AML-193 (cell line): Measurements from ENCODE around the gene KIAA1217.
"Not testable (repeated sequence)": the region's sequence is repeated elsewhere in the genome, so short reads cannot be mapped to it uniquely, and the experiment has no call there.

Experiments used
- DNase-seq, 2 experiments: peaks; one replicate each; lab custom pipeline; 2025; lab: John Stamatoyannopoulos, UW

The KIAA1217 gene

DNA sequence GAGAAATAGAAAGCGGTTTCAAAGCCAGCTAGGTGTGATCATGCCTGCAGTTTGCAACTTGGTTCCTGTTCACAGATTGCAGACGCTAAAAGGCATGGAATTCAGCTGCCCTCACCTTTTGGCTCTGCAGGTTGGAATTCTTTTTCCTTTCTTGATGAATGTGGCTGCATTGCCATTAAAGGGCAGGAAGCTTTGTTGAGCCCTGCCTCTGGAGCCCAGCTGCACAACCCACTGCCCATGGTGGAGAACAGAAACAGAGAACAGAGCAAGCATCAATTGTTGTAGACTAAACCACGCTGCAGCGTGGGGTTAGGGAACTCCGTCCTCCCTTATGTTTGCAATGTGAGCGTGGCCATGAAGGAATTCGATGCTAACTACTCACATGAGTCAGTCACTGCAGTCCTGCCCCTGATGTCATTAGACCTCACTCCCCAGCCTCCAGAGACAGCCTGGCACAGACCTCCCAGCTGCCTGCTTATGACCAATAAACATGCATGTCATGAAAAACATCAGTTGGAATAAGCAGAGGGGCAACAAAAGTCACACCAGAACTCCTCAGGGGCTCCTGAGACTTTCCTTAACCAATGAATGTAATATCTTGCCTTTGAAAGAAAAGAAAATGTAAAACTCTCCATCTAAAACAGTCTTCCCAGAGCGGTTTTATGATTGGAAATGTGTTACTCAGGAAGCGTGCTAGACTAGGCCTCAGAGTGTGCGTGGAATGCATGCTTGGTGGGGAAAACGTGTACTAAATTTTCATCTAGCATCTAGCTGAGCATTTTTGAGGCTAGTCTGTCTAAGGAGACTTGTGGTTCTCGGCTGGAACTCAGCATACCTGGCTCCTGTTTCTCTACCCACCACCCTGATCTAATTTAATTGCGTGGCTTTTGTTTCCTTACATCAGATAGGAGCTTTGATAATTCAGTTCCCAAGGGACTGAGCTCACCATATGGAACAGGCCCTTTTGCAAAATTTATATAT, 232.2 kb downstream of the KIAA1217 start:
- DNase-seq, result no peak

DNA sequence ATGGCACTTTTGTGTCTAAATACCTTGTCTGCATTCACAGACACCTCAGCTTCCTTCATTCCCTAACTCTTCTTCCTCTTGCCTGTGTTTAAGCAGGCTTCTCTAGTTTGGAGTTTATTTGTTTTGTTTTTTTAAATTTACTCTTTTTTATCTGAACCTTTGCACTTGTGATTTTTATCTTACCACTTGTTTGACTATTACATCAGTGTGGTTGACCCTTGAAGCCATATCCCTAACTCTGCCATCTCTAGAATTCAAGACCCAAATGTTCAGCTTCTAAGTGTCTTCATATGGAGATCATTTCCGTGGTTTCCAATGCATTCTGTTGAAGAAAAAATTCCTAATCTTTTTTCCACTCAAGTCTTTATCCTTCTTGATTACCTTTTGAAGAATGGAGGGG, 233.3 kb downstream of the KIAA1217 start:
- no peak for DNase-seq

DNA sequence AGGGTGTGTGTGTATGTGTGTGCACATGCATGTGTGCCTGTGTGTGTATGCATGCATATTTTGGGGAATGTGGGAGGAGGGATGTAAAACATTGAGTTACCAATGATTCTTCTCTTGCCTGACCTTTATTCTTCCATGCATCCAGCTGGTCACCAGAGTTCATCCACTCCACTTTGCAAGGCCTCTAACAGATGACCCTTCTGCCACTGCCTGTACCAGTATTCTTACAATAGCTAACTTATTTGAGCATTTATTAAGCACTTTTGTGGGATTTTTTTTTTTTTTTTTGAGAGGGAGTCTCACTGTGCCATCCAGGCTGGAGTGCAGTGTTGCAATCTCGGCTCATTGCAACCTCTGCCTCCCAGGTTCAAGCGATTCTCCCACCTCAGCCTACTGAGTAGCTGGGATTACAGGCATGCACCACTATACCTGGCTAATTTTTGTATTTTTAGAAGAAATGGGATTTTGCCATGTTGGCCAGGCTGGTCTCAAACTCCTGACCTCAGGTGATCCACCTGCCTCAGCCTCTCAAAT, 233.8 kb downstream of the KIAA1217 start:
- DNase-seq, result not testable (repeated sequence)

DNA sequence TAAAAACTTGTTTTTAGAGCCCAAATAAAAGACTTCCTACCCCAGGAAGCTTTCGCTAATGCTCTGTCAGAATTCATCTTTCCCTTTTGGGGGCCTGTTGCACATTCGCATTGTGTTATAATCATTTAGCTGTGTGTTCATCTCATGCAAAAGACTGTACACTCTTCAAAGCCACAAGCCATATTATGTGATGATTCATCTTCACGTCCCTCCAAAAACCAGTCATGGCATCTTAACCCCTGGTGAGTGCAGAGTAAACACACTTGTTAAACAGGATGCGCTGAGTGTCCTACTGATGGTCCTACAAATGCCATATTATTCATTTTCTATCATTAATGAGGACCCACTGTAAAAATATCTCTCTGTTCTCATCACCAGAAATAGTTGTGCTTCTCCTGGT, 235.4 kb downstream of the KIAA1217 start:
- no peak for DNase-seq

DNA sequence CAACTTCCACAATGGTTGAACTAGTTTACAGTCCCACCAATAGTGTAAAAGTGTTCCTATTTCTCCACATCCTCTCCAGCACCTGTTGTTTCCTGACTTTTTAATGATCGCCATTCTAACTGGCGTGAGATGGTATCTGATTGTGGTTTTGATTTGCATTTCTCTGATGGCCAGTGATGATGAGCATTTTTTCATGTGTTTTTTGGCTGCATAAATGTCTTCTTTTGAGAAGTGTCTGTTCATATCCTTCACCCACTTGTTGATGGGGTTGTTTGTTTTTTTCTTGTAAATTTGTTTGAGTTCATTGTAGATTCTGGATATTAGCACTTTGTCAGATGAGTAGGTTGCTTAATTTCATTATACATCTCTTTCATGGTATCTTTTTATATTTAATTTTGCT, 237.0 kb downstream of the KIAA1217 start:
- DNase-seq, result not testable (repeated sequence)

DNA sequence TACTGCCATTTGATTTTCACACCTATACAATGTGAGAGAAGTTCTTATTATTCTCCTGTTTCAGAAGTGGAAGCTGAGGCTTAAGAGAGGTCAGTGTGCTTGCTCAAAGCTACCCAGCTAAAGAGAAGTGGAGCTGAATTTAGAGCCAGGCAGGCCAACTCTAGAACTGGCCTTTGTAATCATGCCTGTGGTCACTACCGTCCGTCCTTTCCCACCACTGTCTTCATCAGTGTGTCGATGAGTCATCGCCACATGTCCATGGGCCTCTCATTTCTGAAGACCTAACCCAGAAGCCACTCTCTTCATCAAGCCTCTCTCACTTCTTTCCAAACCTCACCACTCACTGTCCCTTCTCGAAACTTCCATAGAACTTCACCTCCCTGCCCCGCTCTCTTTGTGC, 237.8 kb downstream of the KIAA1217 start:
- no peak for DNase-seq

DNA sequence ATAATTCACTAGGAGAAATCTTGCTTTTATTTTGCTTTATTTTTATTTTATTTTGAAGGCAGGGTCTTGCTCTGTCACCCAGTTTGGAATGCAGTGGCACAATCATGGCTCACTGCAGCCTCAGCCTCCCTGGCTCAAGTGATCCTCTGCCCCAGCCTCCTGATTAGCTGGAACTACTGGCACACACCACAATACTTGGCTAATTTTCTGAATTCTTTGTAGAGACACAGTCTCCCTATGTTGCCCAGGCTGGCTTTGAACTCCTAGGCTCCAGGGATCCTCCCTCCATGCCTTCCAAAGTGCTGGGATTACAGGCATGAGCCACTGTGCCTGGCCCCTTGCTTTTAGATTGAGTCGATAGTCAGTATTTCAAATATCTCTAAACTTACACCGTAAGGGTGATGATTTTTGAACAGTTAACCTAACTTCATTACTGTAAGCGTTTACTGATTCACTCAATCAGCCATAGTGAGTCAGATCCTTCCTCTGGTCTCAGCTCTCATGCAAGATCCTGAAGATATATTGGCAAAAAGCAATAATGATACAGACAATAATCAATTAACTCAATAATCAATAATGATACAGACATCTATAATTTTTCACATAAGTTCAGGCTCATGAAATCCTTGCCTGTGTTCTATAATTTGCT, 239.5 kb downstream of the KIAA1217 start:
- no peak for DNase-seq

DNA sequence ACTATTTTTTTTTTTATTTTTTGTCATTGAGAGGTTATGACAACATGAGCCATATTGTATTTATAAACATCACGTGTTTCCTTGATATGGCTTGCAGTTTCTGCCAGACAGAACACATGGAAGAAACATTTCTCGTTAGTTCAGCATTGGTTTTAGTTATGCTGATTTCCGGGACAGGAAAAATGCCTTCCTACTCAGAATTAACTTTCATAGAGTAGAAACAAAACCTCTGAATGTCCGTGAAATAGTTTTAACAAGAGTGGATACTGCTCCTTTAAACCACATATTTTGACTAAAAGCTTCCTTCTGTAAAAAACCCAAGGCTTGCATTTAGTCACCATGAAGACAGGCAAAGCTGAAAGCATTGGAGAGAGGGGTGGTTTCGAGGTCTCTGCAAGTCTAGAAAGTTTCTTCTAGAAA, 240.4 kb downstream of the KIAA1217 start:
- no peak for DNase-seq

DNA sequence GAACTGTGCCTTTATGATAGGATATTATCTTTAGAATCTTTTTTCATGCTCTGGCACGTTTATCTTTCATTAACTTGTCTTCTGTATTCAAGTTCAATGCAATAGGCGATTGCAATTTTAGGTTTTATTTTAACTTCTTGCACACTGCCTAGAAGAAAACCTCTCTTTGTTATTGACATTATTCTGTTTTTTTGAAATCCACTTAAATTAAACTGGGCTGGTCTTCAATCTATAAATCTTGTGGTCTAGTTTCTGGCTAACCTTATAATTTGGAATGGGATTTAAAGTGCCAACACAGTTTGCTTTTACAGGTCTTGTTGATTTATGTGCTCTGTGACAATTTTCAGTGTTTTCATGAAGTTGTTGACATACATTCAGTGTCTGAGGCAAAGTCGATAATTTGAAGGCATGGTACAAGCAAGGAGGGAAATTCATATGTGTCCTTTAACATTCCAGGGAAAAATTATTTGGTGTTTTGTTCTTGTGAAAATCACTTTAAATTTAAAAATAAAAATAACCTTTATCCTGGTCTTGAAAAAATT, 240.9 kb downstream of the KIAA1217 start:
- DNase-seq, result no peak

DNA sequence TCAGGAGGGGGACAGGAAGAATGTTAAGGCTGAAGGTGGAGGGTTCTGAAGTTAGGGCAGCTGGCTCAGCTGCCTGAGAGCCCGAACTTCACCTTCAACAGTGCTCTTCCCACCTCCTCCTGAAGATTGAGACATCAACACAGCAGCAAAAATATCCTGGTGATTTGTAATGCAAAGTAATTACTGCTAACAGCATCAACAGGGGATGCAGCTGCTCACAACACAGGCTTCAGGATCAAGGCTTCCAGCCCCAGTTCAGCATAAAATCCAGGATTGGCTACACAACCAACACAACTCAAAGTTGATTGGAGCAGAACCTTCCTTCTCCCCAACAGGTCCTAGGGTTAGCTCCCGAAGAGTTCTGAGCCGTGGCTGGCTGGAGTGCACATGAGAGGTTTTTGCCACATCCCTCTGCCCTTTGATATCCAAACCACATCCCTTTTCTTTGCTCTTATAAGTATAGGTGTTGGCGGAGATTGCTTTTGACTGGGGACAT, 242.4 kb downstream of the KIAA1217 start:
- DNase-seq, result no peak

DNA sequence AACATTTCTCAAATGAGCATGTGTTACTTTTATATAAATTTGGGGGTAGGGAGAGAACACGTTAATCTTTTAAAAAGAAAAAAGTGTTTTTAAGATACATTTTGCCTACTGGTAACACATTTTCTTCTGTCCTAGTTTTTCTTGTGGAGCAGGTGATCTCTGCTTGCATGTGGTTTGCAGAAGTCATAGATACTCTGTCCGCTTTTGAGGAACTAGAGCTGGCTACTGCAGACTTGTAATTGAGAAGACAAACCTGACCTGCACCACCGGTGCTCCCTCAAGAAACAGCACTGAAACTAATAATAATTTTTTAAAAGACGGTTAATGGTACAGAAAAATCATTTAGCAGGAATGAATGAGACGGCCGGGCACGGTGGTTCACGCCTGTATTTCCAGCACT, 243.1 kb downstream of the KIAA1217 start:
- DNase-seq, result peak in 1 of 2 experiments; percentile 27

DNA sequence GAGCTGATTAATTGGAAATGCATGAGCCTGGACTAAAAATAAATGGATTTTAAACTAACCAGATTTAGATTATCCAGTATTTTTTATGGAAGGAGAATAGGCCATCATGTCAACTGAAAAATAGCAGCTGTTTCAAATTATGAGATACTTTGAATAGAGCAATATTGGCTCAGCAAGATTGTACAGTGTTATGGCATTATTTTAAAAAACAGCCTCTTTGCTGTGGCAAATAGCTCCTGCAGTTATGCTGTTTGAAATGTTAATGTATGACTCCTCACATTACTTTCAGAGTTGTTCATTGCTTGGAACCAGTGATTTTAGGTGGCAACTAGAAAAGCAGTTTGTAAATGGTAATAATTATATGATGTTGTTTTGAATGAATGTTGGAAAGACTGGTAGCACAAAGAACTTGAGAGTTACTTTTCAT, 244.5 kb downstream of the KIAA1217 start:
- DNase-seq, result no peak

DNA sequence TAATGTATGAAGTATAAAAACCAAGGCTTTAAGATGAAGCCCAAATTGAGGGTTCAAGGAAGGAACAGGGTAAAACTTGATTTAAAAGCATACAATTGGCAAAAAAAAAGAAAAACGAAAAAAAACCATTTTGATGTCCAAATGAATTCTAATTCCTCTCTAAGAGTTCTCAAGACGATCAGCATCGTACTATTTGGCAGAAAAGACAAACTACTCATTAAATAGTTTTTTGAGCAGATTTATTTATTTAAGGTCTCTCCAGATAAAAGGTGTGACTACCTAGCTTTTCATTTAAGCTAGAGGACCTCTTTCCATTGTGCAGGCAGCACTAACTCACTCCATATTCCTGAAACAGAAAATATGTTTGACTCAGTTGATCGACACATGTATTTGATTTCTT, 245.0 kb downstream of the KIAA1217 start:
- DNase-seq, result no peak

DNA sequence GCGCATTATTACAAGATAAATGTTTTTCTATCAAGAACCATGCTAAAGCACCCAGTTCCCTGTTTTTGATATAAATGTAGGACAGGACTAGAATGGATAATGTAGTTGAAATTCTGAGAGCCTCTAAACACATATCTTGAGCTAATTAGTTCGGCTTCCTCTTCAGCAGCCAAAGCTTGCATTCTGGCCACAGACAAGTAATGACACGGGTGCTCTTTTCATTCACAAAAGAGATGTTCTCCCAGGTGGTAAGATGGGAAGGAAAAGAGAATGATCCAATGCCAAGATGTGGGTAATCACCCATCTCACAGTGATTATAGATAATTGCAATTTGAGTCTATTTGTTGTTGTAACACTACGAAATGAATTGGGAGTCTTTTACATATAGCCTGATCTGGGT, 246.5 kb downstream of the KIAA1217 start:
- DNase-seq, result no peak

DNA sequence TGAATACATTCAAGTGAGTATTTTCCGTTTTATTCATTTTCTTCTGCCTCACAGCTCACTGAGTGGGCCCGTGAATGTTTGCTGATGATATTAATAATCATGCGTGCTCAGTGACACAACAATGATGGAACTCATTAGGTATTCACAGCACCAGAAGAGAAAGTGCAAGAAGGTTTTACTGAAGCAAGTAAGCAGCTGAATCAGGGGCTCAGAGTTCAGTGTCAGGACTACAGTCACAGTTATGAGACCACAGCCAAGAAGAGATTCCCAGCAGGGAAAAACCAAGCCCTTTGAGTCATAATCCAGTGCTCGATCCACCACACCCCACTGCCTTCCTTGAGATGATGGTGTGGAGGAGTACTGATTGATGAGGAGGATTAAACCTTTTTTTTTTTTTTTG, 247.4 kb downstream of the KIAA1217 start:
- no peak for DNase-seq

DNA sequence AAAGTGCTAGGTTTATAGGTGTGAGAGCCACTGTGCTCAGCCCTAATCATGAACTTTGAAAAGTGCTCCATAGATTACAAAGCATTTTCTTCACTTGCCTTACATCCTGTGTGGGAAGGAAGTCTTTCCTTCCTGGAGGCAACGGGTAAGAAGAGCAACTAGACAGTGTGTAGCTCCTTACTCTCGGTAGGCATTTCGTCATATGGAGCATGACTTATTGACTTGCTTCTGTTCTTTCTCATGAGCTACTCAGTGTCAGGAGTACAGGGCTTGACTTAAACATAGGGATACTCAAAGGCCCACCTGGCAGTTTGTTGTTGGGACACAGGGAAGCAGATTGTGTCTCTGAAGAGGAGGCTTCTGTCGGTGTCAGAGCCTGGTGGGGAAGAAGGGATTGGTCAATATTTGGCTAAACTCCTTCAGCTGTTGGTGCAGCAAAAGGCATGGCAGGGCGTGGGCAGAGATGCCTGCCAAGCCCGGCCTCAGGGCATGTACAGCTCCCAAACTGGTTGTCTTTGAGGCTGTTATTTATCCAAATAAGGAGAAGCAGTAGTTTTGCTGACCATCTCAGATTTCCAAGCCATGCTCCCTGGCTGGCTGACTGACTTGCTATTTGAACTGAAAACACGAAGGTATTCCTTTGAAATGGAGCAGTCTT, 248.9 kb downstream of the KIAA1217 start:
- peak; percentile 81 to 82 for DNase-seq

DNA sequence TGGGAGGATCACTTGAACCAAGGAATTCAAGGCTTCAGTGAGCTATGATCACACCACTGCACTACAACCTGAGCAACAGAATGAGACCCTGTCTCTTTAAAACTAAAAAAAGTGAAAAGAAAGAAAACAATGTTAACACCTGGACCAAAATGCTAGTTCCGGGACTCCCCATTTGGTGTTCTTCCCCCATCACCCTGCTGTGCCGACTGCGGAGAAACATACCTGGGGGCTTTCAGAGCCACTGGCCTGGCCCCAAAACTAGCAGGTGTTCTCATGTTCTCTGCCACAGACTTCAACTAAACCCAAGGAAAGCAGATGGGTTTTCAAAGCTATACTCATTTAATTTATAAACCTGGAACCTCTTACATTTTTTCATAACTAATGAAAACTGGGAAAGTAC, 250.9 kb downstream of the KIAA1217 start:
- no peak for DNase-seq

DNA sequence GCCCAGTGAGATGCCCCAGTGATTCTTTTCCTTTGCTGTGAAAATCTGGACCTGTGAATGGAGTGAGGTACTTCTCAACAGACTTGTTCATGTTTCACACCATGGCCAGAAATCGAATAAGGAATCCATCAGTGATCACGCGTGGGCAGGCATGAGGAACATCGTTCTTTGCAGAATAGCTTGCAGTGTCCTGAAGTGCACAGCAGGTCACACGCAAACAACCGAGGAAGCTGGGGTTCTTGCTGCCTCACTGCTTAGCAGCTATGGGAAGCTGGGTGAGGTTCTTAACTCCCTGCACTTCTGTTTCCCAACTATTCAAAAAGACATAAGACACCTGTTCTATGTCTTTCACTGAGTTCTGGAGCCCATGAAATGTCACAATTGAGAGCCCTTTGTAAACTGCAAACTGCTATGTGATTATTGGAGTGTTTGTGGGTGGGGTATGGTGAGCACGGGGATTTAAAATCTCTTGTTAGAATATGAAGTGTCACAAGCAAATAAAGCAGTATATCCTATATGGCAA, 253.4 kb downstream of the KIAA1217 start:
- no peak for DNase-seq

DNA sequence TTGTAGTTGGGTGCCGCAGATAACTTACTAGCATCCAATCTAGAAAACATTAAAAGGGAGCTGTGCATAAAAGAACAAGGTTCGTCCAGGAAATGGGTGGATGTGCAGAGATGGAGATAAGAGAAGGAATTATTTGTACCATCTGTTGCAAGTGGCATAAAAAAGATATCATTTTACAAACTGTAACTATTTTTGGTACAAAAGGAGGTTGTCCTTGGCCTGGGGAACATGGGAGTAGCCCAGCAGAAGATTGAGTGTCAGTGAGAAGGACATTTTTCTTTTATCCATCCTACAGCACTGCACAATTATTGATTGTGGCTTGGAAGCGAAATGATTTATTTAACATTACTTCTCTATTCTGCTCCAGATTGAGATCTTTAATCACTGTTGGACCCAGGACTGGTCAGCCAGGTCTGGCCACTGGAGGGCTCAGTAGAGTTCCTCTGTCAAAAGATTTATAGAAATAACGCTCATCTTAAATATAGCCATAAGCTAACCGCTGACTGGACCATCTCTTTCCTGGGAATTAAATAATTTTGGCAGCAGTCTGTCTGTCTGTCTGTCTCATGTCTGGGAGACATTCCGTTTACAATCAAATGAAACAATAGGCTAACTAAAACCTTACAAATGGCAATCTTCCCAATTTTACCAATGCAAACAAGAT, 254.1 kb downstream of the KIAA1217 start:
- DNase-seq, result no peak

DNA sequence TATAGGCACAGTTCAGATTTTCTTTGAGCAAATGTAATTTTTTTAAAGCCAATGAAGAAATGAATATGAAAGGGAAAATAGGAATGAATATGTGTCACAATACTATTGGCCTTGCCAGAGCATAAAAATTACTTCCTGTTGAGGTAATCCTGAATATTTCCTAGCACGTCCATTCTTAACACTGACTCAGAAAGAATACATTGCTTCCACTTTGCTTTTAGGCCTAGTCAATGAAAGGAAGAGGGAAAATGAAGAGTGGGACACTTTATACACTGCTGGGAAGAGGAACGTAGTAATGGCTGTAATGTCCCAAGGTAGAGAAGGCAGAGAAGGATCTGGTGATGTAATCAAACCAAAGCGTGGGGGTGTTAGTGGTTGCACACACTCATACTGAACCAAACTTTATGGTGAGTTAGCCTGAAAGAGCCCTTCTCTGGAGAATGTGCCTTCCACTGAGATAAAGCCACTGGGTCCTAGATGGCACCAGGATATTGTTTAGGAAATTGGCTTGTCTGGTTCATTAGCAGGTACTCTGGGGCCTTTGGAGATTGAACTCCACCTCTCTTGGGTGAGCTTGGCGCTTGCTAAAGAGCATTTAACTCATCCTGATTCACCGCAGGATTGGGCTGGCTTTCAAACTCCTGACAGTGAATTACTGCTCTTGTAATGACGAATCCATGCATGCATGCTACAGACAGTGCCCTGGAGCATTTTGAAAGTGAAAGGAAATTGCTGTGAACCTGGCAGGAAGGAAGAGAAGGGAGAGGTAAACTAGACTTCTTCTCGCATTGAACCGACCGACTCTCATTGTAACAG, 254.9 kb downstream of the KIAA1217 start:
- peak; percentile 43 to 61 for DNase-seq
